ENCODE data around the gene EDNRA.

EDNRA gene

DNA sequence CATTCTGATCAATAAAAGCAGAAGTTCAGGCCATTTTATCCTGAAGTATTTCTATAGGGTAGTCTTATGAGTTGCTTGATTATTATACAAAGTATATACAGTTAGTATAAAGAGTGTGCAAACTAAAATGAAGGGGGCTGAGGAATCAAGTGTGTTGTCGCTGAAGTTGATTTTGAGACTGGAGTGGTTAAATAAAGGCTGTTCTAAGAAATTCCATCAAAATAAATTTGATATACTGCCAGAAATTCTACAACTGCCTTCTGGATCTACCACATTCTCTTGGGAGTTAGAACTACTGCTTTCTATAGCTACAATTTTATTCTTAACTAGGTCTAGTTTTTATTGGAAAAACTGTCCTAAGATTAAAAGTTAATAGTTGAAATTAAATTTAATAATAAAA is 12.4 kb downstream of the EDNRA start:
- TF ChIP-seq SIN3A (IDR thresholded peaks at IDR 0.05; ENCODE audit: borderline replicate concordance, insufficient read depth, low read length) (no peak), FOXP2 (optimal IDR thresholded peaks at IDR 0.05; ENCODE audit: borderline replicate concordance, extremely low read depth, extremely low read length, insufficient read depth) (no peak), REST (IDR thresholded peaks at IDR 0.05; ENCODE audit: insufficient read depth in 1 of 2, low read depth in 2 of 2, low read length in 2 of 2) (no peak), TAF1 (IDR thresholded peaks at IDR 0.05; ENCODE audit: borderline replicate concordance, insufficient read depth, low read length) (no peak), POLR2AphosphoS5 (IDR thresholded peaks at IDR 0.05; ENCODE audit: low read depth, low read length) (no peak)

- TF ChIP-seq REST (IDR thresholded peaks at IDR 0.05; ENCODE audit: insufficient read depth in 1 of 2, low read depth in 2 of 2, low read length in 2 of 2), result no peak
Measured at GRCh38 chr4:147494301-147494700, 13.4 kb downstream of the EDNRA start.

GRCh38 chr4:147496500-147496899 is 15.6 kb downstream of the EDNRA start:
- TF ChIP-seq POLR2AphosphoS5 (IDR thresholded peaks at IDR 0.05; ENCODE audit: low read depth, low read length) (no peak), TAF1 (IDR thresholded peaks at IDR 0.05; ENCODE audit: borderline replicate concordance, insufficient read depth, low read length) (no peak), REST (IDR thresholded peaks at IDR 0.05; ENCODE audit: insufficient read depth in 1 of 2, low read depth in 2 of 2, low read length in 2 of 2) (no peak), SIN3A (IDR thresholded peaks at IDR 0.05; ENCODE audit: borderline replicate concordance, insufficient read depth, low read length) (no peak), FOXP2 (optimal IDR thresholded peaks at IDR 0.05; ENCODE audit: borderline replicate concordance, extremely low read depth, extremely low read length, insufficient read depth) (no peak)

DNA sequence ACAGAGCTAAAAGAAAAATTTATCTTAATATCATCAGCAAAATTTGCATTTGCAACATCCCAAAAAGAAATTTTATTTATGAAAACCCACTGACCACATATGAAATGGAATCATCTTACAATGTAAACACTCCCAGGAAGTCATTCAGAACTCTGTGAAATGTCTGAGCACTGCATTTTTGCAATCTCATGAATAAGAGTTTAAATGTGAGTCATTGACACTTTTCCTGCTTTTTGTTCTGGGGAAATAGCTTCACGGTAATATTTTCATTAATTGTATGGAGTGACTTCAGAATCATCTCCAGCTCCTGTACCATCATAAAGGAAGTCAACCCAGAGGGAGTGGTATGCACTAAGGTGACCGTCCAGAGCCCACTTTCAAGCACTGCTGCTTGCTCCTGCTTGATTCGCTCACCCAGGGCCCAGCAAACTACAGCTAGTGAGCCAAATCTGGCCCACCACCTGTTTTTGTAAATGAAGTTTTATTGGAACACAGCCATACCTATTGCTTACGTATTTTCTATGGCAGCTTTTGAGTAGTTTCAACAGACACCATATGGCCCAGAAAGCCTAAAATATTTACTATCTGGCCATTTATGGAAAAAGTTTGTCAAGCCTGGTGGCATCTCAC is 17.2 kb downstream of the EDNRA start:
- TF ChIP-seq TAF1 (IDR thresholded peaks at IDR 0.05; ENCODE audit: borderline replicate concordance, insufficient read depth, low read length), result no peak
- peak; percentile 35; the same call in 1 of the 2 replicates for TF ChIP-seq POLR2AphosphoS5 (IDR thresholded peaks at IDR 0.05; ENCODE audit: low read depth, low read length)

- no peak for TF ChIP-seq POLR2AphosphoS5 (IDR thresholded peaks at IDR 0.05; ENCODE audit: low read depth, low read length)
- TF ChIP-seq SIN3A (IDR thresholded peaks at IDR 0.05; ENCODE audit: borderline replicate concordance, insufficient read depth, low read length), result no peak
- TF ChIP-seq FOXP2 (optimal IDR thresholded peaks at IDR 0.05; ENCODE audit: borderline replicate concordance, extremely low read depth, extremely low read length, insufficient read depth), result no peak
- no peak for TF ChIP-seq TAF1 (IDR thresholded peaks at IDR 0.05; ENCODE audit: borderline replicate concordance, insufficient read depth, low read length)
- TF ChIP-seq REST (IDR thresholded peaks at IDR 0.05; ENCODE audit: insufficient read depth in 1 of 2, low read depth in 2 of 2, low read length in 2 of 2), result no peak
Measured at GRCh38 chr4:147508346-147508745, 27.4 kb downstream of the EDNRA start.

Measured in PFSK-1 (cell line).